ENCODE results near the gene PNPLA1.

The PNPLA1 gene, protein sequence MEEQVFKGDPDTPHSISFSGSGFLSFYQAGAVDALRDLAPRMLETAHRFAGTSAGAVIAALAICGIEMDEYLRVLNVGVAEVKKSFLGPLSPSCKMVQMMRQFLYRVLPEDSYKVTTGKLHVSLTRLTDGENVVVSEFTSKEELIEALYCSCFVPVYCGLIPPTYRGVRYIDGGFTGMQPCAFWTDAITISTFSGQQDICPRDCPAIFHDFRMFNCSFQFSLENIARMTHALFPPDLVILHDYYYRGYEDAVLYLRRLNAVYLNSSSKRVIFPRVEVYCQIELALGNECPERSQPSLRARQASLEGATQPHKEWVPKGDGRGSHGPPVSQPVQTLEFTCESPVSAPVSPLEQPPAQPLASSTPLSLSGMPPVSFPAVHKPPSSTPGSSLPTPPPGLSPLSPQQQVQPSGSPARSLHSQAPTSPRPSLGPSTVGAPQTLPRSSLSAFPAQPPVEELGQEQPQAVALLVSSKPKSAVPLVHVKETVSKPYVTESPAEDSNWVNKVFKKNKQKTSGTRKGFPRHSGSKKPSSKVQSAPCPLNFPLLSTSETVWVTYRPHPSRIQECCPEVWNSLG

DNA sequence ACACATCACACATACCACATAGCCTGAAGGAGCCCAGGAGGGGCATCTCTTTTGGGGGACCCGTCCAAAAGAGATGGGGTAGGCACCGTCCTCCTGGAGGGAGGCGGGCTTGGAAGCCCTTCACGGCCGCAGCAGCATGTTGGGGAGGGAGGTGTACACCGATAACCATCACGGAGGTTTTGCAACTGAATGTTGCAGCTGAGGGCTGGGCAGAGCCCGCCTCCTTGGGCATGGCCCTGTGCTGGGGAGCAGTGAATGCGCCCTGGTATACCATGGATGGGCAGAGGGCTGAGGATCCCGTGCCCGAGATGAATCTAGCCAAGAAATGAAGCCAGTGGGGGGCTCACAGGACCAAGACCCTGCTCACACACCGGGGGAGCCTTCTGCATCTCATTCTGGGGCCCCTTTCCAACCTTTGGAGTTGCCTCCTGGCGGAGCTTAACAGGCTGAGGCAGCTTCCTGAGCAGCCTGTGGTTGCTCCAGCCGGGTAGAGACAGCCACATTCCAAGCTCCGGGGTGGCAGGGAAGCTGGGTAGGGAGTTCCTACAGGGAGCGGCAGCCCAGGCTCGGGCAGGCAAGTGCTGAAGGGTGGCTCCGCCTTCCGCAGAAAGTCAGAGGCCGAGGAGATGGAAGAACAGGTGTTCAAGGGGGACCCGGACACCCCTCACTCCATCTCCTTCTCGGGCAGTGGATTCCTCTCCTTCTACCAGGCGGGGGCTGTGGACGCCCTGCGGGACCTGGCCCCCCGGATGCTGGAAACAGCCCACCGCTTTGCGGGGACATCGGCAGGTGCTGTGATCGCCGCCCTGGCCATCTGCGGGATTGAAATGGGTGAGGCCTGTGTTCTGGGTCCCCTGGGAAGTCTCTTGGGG lies at the start of gene PNPLA1:
PNPLA1 (plus strand) TSS at position 227 of the 872 bp plus-strand sequence; CDS start at position 627, 400 bp downstream.
- no peak for DNase-seq

DNA sequence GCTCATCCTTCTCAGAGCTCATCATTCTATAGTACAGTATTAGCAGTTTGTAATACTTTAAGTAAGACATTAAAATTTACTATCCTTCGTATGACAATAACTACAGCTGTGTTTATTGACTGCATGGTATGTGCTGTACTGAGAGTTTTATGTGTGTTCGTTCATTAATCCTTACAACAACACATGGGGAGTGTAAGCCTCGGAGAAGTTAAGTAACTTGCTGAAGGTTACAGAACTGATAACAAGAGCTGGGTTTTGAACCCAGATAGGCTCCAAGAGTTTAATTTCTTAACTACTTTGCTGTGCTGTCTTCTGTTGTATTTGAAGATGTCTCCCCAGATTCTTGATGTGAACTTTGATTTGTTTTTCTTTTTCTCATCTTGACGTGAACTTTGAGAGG lies 49.6 kb upstream of the PNPLA1 start:
- DNase-seq = no peak

DNA sequence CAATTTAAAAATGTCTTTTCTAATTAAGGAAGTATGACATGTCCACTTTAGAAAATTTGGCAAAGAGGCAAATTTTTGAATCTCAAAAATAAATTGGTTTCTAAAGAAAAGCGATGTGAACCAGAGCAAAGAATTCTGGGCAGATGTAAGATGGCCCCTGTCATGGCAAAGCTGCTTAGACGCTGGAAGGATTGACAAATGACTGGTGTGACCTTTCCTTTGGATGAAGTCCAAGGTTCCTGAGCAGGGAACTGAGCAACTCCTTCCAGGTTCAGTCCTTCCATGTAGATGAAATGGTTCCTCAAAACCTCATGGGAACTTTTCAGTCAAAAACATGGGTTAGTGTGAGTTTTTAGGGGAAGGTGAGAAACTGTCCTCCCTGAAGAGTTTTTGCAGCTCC lies 48.2 kb upstream of the PNPLA1 start:
- DNase-seq = no peak

DNA sequence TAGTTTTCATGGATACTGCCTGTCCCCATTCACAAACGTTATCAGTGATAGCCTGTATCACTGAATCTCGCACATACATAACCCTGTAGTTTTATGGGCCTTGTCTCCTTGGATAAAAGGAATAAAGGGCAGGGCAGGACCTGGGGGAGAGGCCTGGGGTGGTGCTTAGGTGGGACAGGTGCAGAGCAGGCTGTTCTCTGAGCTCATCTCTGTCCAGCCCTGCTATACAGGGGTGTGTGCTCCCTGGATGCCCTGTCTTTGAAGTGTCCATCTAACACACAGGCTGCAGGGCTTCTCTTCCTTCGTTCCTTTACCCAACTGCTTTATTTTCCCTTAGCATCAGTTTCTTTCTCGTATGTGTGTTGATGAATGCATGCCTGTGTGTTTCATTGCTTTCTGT lies 46.9 kb upstream of the PNPLA1 start:
- DNase-seq = no peak

DNA sequence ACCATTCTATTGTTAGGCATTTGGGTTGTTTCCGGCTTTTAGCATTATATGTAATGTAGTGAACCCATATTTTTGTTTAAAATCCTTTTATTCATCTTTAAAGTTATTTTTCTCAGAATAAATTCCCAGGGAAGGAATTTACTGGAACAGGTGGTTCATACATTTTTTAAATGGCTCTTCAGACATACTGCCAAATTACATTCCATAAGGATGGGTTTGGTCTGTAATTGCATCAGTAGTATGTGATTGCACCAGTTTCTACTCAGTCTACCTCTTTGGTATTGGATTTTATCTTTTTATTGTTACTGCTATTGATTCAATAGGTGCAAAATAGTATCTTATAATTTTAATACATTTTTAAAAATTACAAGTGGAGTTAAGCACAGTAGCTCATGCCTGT lies 46.2 kb upstream of the PNPLA1 start:
- DNase-seq = no peak

DNA sequence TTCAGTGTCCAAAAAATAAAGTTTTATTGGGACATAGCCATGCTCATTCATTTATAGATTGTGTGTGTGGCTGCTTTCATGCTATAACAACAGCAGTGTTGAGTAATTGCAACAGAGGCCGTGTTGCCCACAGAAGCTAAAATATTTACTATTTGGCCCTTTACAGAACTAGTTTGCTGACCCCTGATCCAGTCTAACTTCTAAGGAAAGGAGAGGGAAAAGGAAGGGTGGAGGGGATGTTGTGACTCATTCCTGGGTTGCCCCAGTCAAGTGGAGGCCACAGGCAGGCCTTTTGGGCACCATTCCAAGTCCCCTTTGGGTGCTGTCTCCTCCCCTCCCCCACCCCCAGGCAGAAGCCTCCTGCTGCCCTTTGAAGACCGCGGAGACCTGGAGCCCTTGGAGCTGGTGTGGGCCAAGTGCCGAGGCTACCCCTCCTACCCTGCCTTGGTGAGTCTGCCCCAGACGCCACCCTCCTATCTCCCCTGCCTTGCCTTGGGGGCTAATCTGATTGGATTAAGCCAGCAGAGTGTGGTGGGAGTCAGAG lies 44.9 kb upstream of the PNPLA1 start:
- DNase-seq = no peak

DNA sequence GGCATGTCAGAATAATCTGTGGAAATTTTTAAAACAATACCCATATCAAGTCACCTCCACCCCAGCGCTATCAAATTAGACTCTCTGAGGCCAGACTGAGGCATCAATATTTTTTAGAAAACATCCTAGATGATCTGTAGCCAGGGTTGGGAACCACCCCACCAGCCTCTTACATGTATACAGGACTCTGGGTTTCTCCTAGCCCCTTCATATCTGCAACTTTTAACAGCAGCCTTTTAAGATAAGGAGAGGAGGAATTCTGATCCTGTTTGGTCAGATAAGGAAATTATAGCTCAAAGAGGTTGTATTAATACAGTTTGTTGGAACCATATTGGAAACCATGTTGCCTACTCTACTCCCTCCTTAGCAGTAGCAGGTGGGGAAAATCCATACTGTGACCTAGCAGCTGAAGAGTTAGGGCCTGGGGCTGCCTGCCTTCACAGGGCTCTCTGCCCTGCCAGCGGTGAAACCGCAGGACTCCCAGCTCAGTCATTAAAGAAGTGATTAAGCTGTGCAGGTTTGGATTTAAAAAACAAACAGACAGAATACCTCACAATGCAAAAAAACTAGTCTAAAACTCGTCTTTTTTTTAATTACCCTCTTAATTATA lies 43.3 kb upstream of the PNPLA1 start:
- no peak for DNase-seq

DNA sequence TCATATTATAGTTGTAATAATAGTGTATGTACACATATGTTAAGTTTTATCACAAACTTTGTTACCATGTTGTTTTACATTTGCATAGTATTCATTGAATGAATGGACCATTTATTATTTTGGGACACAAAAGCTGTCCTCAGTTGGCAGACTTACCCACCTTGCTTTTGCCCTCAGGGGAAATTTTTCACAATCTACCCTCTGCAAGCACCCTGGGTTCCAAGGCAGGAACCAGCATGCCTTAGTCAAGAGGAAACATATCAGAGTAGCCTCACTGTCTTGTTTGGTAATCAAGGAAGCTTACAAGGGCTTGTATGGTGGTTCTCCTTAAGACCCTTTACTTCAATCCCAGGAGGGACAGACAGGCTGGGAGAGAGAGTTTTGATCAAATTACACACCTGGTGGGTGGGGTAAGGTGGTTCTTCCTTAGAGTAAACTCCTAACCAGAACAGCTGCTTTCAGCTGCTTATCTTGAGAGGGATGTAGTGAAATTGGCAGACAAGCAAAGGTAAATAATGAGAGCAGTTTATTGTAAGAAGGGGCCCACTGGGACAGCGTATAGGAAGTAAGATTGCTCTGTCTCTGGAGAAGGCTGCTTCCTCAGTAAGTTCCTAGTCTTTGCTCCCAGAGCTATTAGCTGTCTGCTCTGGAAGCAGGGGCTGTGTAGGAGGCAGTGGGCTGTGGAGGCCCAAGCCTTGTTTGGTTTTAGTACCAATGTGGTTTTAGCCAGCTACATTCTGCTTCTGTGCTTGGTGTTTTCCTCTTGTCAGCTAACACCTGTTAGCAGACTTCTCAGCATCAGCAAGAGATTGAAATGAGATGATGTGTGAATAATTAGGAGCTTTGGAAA lies 42.3 kb upstream of the PNPLA1 start:
- DNase-seq = no peak

DNA sequence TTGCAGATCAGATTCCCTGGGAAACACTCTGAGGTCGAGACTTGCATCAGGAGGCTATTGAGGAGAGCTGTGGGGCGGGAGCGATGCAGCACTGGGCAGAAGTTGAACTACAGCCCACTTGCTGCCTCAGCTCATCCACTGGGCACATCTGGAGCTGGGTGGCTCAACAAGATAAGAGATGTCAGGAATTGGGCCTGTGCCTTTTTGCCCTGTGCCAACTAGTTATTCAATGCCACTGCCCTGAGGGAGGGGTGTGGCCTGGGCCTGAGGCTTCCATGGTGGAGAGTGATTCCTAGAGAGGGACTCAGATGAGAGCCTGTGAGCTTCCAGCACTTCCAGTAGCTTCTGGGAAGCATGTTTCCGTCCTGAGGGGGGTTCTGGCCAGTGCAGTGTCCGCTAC lies 40.6 kb upstream of the PNPLA1 start:
- no peak for DNase-seq

DNA sequence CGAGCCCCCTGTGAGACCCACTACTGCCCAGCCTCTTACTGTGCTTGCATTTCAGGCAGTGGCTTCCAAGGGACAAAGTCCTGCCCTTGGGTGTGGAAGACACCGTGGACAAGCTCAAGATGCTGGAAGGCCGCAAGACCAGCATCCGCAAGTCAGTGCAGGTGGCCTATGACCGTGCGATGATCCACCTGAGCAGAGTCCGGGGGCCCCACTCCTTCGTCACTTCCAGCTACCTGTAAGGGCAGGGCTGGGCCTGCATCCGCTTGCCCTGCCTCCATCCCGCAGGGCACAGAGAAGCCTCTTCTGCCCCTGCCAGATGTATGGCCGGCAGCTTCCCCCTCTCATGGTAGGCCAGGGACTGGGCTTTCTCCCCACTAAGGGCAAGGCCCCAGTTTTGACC lies 39.5 kb upstream of the PNPLA1 start:
- DNase-seq = no peak

DNA sequence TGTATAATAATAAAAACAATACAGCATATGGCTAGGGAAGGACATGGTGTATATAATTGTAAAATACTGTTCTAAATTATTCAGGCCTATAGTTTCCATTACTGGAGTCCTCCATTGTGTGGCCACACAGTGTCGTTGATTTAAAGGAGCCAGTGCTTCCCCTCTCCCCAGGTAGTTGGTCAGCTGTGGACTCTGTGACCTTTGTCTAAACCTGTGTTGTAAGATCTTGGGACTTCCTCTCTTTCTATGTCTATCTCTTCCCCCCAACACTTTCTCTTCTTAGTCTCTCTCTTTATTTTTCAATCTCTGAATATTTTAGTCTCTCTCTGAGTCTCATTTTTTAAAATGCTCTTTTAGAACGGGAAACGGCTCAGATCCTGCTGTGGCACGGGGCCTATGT lies 37.7 kb upstream of the PNPLA1 start:
- DNase-seq = no peak

DNA sequence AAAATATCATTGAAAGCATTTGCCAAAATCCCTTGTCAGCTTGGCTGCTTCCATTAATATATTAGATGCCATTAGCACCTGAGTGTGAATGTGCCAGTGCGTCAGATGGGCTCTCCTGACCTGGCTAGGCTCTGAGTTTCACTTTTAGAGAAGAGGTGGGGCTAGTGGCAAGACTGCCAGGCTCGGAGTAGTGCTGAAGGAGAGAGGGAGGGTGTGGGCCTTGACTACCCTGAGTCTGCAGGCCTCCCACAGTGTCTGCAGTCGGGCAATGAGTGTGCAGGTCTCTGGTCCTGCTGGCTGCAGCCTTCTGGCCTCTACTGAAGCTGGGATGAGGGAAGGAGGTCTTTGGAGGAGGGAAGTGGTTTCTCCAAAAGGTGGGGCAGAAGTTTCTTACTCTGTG lies 34.6 kb upstream of the PNPLA1 start:
- no peak for DNase-seq

DNA sequence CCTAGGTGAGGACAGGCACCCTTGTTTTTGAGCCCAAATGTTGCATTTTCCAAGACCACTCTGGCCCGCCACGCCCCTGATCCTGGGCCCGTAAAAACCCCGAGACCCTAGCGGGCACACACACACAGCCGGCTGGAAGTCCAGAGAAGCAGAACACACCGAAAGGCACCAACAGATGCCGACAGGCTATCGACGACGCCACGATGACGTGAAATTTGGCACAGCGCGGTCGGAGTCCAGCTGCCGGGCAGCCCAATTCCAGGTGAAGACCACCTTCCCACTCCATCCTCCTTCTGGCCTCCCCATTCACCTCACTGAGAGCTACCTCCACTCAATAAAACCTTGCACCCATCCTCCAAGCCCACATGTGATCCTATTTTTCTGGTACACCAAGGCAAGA lies 34.0 kb upstream of the PNPLA1 start:
- no peak for DNase-seq

DNA sequence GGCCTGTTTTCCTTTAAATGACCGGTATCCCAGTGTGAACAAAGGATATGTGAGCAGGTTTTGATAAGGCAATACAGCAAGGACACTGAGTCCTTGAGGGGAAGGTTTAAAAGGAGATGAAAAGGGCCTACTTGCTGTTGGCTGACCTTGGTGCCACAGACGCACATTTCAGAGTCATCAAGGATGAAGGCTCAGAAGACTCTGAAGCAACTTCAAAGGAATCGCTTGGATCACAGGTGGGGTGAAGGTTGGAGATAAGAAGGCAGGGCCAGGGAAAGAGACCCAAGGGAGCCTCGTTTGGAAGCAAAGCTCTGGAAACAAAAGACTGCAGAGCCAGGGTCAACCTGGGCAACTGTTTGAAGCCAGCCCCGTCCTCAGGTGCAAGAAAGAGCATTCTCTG lies 30.1 kb upstream of the PNPLA1 start:
- DNase-seq = no peak

DNA sequence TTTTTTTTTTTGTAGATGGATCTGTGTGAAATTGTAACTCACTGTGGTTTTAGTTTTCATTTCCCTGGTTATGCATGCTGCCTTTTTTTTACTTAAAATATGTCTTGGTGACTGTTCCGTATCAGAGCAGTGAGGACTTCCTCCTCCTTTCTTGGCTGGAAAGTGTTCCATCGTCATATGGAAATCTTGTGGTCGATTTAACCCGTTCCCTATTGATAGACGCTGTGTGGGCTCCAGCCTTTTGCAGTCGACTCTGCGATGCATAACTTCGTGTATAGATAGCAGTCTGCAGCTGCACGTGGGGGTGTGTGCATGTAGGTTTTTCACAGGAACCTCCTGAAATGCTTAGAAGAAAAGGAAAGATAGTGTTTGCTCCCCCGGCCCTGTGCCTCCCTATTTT lies 28.1 kb upstream of the PNPLA1 start:
- no peak for DNase-seq

DNA sequence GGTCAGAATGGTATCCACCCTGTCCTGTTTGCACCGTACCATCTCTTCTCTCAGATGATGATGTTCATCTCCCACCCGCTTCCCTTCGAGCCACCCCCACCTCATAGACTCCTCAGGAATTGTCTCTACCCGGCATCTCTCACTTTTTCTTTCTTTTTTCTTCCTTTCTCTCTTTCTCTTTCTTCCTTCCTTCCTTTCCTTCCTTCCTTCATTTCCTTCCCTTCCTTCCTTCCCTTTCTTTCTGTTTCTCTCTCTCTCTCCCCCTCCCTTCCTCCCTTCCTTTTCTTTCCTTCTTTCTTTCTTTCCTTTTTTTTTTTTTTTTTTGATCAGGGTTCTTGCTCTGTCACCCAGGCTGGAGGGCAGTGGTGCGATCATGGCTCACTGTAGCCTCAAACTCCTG lies 27.7 kb upstream of the PNPLA1 start:
- no peak for DNase-seq

DNA sequence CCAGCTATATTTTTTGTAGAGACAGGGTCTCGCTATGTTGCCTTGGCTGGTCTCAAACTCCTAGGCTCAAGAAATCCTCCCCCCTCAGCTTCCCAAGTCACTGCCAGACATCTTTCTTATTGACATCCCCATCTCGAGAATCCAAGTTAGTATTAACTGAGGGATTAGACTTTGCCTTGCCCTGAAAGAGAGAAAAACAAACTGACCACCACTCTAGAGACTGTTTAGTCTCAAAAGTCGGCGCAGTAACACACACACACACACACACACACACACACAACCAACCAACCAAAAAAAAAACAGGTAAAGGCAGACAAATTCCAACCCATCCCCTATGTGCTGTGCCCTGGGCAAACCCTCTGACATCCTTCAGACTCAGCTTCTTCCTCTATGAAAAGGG lies 27.2 kb upstream of the PNPLA1 start:
- DNase-seq = no peak

DNA sequence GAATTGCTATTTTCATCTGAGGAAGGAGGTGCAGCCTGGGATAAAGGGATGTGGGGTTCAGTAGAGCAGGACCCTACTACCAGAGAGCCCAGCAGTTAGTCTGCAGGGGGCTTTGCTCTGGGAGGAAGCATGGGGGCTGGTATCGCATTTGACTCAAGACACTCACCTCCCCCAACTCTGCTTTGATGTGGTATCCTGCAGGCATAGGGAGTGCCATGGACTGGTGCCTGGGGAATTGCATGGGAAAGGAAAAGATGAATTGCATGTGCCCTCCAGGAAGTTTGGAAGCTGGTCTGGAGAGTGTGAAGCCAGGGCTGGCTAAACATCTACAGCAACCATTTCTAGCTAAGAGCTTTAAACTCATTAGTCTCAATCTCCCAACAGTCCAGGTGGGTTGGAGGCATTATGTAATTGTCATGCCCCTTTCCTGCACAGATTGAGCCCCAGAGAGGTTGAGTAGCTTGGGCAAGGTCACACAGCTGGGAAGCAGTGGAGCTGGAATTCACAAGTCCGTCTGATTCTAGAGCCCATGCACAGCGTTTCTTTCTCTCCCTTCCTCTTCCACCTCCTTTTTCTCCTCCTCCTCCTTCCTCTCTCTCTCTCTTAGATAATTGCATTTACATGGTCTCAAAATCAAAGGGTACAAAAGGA lies 26.2 kb upstream of the PNPLA1 start:
- no peak for DNase-seq

DNA sequence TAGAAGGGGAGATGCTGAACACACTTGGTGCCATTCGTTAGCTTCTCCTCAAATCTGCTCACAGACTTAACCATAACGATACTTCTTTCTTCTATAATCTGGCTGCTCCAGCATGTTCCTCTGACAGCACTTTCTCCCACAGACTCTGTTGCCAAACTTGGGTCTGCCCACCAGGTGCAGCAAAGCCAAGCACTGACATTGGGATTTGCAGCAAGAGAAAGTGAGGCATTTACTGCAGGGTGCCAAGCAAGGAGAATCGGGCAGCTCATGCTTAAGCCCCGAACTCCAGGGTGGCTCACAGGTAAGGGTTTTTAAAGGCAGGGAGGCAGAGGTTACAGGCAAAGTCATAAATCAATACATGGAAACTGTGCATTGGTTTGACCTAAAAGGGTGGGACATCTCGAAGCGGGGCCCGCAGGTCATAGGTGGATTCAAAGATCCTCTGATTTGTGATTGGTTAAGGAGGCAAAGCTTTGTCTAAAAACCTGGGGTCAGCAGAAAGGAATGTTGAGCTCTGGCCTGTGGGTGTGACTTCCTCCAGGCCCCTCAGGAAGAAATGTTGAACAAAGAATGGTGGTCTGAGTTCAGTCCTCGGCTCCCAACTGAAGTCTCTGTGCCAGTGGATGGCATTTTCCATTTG lies 25.1 kb upstream of the PNPLA1 start:
- no peak for DNase-seq

DNA sequence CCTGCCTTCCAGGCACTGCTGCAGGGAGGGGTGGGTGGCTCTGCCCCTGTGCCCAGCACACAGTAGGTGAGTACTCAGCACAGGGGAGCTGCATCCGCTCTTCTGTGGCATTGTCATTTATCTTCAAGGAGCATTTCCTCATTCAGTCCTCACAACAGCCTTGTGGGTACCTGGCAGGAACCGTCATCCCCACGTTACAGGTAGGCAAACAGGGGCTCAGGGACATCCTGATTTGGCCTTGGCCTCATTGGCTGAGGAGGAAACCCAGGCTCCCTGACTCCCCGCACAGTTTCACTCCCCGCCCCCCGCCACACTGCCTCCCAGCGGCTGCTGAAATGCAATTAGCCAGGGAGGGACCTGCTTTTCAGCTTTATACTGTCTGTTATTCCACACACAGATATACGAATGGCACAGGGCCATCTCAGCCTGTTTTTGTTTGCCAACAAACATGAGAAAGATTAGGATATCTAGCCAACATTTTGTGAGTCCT lies 24.2 kb upstream of the PNPLA1 start:
- DNase-seq = no peak

All from activated CD8-positive, alpha-beta memory T cell treated with anti-CD3 and anti-CD28 coated beads, Interleukin-2, amount 50 U/mL, for 48 hours (primary cell).